Activated B cell treated with CpG ODN at 0.5 μM for 24 hours (primary cell): ENCODE measurements around the gene KCNQ1OT1. TPM values are rescaled to one million over a fixed set of nuclear protein-coding genes. Genes with fewer than 3 reads are reported as not detected.

Source experiments
- ATAC-seq: fragments of 200-7000 bp; cut with Tn5 transposase; one replicate; pipeline ENCODE4 v1.10.0; 2021; ENCODE audit warnings: low read depth, mild to moderate bottlenecking, moderate library complexity
- CTCF ChIA-PET: fragments of 350-600 bp; sonication (Branson Sonifier 250); formaldehyde crosslinking; loops from one replicate; lab custom pipeline; 2021; ENCODE audit warnings: antibody characterized with exemption; lab: Charles Lee
- POLR2A ChIA-PET: fragments of 350-600 bp; sonication (Branson Sonifier 250); formaldehyde crosslinking; loops from one replicate; lab custom pipeline; 2021; ENCODE audit warnings: antibody characterized with exemption; lab: Charles Lee
- DNase-seq: peaks from one replicate; pipeline ENCODE4 v3.0.0; 2022
- H3K27ac Mint-ChIP-seq: one replicate; pipeline ENCODE4 v1.8.0; 2020; ENCODE audit warnings: mixed read lengths
- H3K27me3 Mint-ChIP-seq: one replicate; pipeline ENCODE4 v1.8.0; 2021; ENCODE audit warnings: mixed read lengths
- H3K36me3 Mint-ChIP-seq: one replicate; pipeline ENCODE4 v1.8.0; 2021; ENCODE audit warnings: low read depth, mixed read lengths
- H3K4me1 Mint-ChIP-seq: one replicate; pipeline ENCODE4 v1.8.0; 2021; ENCODE audit warnings: mixed read lengths
- H3K4me3 Mint-ChIP-seq: one replicate; pipeline ENCODE4 v1.8.0; 2020; ENCODE audit warnings: mild to moderate bottlenecking, mixed read lengths
- H3K9me3 Mint-ChIP-seq: one replicate; pipeline ENCODE4 v1.8.0; 2020; ENCODE audit warnings: mixed read lengths
- intact Hi-C: fragments of 100-400 bp; cut with micrococcal nuclease; formaldehyde crosslinking; loops from one replicate; pipeline ENCODE4 v1.15.1; 2024
- total RNA-seq: library from RNA; stranded (reverse); gene quantifications from 2 replicates; pipeline ENCODE4 v1.2.3, GENCODE V29; 2022
- TF ChIP-seq, protein P1 (sequence below): fragments of 200-600 bp; IDR thresholded peaks from one replicate; pipeline ENCODE4 v1.8.0; 2022; ENCODE audit warnings: antibody characterized with exemption, mild to moderate bottlenecking

Gene KCNQ1OT1
- total RNA-seq, 1 donor from 2014 or later: 1.2 TPM

DNA sequence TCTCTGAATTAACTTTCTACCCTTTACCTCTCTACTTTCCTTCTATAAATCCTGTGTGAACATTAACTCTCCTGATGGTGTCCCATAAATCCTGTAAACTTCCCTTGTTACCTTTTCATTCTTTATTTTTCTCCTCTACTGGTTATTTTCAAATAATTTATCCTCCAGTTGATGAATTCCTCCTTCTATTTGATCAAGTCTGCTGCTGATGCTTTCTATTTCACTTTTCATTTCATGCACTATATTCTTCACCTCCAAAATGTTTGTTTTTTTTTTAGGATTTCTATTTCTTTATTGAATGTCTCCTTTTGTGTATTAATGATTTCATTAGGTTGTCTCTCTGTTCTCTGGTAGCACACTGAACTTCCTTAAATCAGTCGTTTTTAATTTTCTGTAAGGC, 68.6 kb downstream of the KCNQ1OT1 start:
- POLR2A ChIA-PET: no interaction called here
- Mint-ChIP-seq H3K36me3 (peaks cover 72% of the 10 kb centered on the region), H3K9me3 (peaks cover 35% of the 10 kb centered on the region)

DNA sequence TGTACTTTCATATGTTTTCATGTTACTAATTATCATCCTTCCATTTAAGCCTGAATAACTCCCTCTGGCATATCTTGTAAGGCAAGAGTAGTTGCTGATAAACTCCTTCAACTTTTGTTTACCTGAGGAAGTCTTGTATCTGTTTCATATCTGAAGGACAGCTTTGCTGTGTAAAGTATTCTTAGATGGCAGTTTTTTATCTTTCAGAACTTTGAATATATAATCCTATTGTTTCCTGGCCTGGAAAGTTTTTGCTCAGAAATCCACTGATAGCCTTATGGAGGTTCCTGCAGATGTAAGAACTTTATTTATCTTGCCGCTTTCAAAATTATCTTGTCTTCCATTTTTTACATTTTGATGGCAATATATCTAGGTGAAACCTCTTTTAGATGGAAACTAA, 69.1 kb downstream of the KCNQ1OT1 start:
- ATAC-seq (no peak), DNase-seq (no peak)
- CTCF ChIA-PET: no interaction called here
- no peaks in the 10 kb centered on the region for H3K27me3 Mint-ChIP-seq
- TF ChIP-seq, protein P1, sequence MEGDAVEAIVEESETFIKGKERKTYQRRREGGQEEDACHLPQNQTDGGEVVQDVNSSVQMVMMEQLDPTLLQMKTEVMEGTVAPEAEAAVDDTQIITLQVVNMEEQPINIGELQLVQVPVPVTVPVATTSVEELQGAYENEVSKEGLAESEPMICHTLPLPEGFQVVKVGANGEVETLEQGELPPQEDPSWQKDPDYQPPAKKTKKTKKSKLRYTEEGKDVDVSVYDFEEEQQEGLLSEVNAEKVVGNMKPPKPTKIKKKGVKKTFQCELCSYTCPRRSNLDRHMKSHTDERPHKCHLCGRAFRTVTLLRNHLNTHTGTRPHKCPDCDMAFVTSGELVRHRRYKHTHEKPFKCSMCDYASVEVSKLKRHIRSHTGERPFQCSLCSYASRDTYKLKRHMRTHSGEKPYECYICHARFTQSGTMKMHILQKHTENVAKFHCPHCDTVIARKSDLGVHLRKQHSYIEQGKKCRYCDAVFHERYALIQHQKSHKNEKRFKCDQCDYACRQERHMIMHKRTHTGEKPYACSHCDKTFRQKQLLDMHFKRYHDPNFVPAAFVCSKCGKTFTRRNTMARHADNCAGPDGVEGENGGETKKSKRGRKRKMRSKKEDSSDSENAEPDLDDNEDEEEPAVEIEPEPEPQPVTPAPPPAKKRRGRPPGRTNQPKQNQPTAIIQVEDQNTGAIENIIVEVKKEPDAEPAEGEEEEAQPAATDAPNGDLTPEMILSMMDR: no peak
- no peak overlapping the region for H3K4me3 Mint-ChIP-seq
- H3K9me3 Mint-ChIP-seq: peaks cover 34% of the 10 kb centered on the region
- intact Hi-C loops: no loop called here
- POLR2A ChIA-PET: no interaction called here
- no peak overlapping the region for H3K27ac Mint-ChIP-seq
- H3K4me1 Mint-ChIP-seq: no peaks in the 10 kb centered on the region
- peaks cover 71% of the 10 kb centered on the region for H3K36me3 Mint-ChIP-seq

More for the DNA sequence above, 68.6 kb downstream of the KCNQ1OT1 start:
- no peak for ATAC-seq
- H3K27ac Mint-ChIP-seq: no peak overlapping the region
- DNase-seq: no peak
- intact Hi-C loops: no loop called here
- no peaks in the 10 kb centered on the region for H3K27me3 Mint-ChIP-seq
- no peak overlapping the region for H3K4me3 Mint-ChIP-seq
- no peaks in the 10 kb centered on the region for H3K4me1 Mint-ChIP-seq
- TF ChIP-seq, protein P1: no peak
- CTCF ChIA-PET: no interaction called here

DNA sequence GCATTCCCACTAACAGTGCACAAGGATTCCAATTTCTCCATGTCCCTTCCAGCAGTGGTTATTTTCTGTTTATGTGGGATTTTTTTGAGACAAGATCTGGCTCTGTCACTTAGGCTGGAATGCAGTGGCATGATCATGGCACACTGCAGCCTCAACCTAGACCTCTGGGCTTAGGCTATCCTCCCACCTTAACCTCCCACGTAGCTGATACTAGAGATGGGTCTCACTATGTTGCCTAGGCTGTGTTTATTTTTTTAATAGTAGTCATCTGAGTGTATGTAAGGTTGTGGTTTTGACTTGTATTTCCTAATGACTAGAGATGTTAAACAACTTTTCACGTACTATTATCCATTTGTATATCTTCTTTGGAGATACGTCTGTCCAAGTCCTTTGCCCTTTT, 74.6 kb downstream of the KCNQ1OT1 start:
- intact Hi-C loops: no loop called here
- Mint-ChIP-seq H3K9me3 (peaks cover 7% of the 10 kb centered on the region), H3K4me3 (no peak overlapping the region), H3K36me3 (peaks cover 64% of the 10 kb centered on the region), H3K27me3 (no peaks in the 10 kb centered on the region), H3K4me1 (no peaks in the 10 kb centered on the region), H3K27ac (no peak overlapping the region)
- ChIA-PET POLR2A (no interaction called here), CTCF (no interaction called here)
- TF ChIP-seq, protein P1: no peak
- ATAC-seq (no peak), DNase-seq (no peak)

DNA sequence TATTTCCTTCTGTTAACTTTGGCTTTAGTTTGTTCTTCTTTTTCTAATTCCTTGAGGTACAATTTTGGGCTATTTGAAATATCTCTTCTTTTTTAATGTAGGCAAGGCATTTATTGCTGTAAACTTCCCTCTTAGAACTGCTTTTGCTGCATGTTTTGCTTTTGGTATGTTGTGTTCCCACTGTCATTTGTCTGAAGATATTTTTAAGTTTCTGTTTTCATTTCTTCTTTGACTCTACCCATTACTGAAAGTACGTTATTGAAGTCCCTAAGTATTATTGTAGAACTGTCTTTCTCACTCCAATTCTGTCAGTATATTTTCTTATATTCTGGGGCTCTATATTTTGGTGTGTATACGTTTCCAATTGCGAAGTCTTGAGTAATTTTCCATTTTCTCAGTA, 77.9 kb downstream of the KCNQ1OT1 start:
- CTCF ChIA-PET: no interaction called here
- ATAC-seq (no peak), DNase-seq (no peak)
- Mint-ChIP-seq H3K9me3 (peaks cover 3% of the 10 kb centered on the region), H3K27ac (no peak overlapping the region), H3K36me3 (peaks cover 56% of the 10 kb centered on the region), H3K27me3 (no peaks in the 10 kb centered on the region), H3K4me1 (no peaks in the 10 kb centered on the region), H3K4me3 (no peak overlapping the region)
- TF ChIP-seq, protein P1: no peak
- POLR2A ChIA-PET: no interaction called here
- intact Hi-C loops: no loop called here

DNA sequence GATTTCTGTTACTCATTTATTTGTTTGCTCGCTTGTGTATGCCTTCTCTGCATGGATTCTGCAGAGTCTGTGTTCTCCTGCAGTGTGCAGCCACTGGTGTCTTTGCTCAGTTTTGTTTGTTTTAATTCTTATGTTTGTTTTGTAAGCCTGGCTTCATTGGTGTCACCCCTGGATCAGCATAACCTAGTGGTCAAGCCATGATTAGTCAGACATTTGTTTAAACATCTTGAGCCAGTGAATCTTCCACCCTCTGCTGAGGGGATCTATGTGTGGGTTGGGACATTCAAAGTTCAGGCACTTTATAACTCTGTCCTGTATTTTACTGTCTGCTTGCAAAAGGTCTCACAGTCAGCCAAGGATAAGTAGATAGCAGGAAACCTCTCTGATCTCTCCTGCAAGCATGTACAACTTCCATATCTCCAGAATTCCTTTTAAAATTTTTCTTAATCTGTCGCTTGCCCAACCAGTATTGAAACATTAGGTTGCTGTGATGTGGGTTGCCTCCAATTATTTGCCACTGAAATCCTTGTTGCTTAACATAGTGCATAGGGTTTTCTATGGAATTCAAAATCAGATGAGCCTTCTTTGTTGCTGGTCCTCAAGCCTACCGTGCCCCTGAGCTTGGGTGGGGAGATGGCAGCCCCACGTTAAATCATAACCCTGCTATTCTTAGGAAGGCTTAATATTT, 86.8 kb downstream of the KCNQ1OT1 start:
- TF ChIP-seq, protein P1: no peak
- Mint-ChIP-seq H3K4me3 (no peak overlapping the region), H3K4me1 (no peaks in the 10 kb centered on the region), H3K36me3 (peaks cover 48% of the 10 kb centered on the region), H3K27me3 (no peaks in the 10 kb centered on the region), H3K27ac (no peak overlapping the region), H3K9me3 (peaks cover 12% of the 10 kb centered on the region)
- no peak for ATAC-seq
- ChIA-PET POLR2A (no interaction called here), CTCF (no interaction called here)
- intact Hi-C loops: no loop called here
- DNase-seq: no peak
